ENCODE data around the gene NDUFC2. TPM values are rescaled to one million over a fixed set of nuclear protein-coding genes. Genes with fewer than 3 reads are reported as not detected.

The NDUFC2 gene
- total and polyA plus RNA-seq, 4 donors, result 55.7 to 190 (median 171) TPM

DNA sequence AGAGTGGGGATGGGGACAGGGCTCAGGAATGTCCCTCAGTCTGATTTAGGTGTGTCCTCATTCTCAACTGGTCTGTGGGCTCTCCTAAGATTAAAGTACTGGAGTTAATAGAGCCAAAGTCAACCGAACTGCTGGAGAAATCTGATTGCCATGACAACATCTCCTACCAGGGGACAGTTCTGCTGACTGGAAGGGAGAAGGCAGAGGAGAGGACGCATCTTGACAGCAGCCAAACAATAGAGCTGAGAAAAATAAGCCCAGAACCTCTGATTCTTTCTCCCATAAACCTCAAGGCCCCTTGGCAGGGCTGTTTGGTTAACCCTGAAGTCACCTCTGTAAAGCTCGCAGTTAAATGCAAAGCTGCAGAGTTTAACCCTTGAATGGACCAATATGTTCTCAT lies 59.4 kb downstream of the NDUFC2 start:
- H3K27ac ChIP-seq (ENCODE audit: low read depth in 1 of 2, low read length in 1 of 2), result no peak overlapping the region
- no peak overlapping the region for H3K4me3 ChIP-seq

DNA sequence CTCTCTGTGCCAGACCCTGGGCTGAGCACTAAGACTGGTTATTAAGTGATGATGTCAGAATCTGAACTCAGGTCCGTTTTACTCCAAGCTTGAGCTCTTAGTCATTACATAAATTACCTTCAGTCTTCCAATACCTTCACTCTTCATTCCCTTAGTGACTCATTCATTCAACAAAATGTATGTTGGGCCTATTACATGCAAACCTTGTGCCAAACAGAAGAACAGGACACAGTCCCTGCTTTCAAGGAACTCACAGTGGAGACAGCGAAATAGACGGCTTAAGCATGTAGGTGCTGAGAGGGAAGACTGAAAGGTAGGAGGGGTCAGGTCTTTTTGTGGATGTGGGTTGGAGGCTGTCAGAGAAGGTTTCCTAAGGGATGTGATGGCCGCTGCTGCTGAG lies 59.9 kb downstream of the NDUFC2 start:
- no peaks in the 10 kb centered on the region for H3K27me3 ChIP-seq (ENCODE audit: control insufficient read depth in 3 of 3, insufficient read depth in 3 of 3, low read length in 2 of 3)
- no peak overlapping the region for H3K4me3 ChIP-seq
- no peak overlapping the region for H3K9ac ChIP-seq (ENCODE audit: insufficient read depth in 1 of 2, low read length in 2 of 2)
- ATAC-seq (ENCODE audit: insufficient read depth, low FRiP score), result no peak
- 57 to 59% methylated on average over 4 of the region's 4 CpGs for WGBS, 2 donors
- H3K4me1 ChIP-seq (ENCODE audit: control insufficient read depth in 5 of 5, insufficient read depth in 5 of 5, low read length in 5 of 5), result peaks cover 0 to 28% (median 5%) of the 10 kb centered on the region in 5 donors
- no peak overlapping the region for H3K27ac ChIP-seq (ENCODE audit: low read depth in 1 of 2, low read length in 1 of 2)
- DNase-seq, result no peak
- H3K36me3 ChIP-seq (ENCODE audit: control insufficient read depth in 4 of 4, insufficient read depth in 4 of 4, low read length in 4 of 4), result peaks cover 0 to 18% (median 4%) of the 10 kb centered on the region in 4 donors
- no peaks in the 10 kb centered on the region for H3K9me3 ChIP-seq (ENCODE audit: control insufficient read depth in 4 of 4, insufficient read depth in 3 of 4, low read length in 3 of 4)
- TF ChIP-seq, protein P1, sequence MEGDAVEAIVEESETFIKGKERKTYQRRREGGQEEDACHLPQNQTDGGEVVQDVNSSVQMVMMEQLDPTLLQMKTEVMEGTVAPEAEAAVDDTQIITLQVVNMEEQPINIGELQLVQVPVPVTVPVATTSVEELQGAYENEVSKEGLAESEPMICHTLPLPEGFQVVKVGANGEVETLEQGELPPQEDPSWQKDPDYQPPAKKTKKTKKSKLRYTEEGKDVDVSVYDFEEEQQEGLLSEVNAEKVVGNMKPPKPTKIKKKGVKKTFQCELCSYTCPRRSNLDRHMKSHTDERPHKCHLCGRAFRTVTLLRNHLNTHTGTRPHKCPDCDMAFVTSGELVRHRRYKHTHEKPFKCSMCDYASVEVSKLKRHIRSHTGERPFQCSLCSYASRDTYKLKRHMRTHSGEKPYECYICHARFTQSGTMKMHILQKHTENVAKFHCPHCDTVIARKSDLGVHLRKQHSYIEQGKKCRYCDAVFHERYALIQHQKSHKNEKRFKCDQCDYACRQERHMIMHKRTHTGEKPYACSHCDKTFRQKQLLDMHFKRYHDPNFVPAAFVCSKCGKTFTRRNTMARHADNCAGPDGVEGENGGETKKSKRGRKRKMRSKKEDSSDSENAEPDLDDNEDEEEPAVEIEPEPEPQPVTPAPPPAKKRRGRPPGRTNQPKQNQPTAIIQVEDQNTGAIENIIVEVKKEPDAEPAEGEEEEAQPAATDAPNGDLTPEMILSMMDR (IDR thresholded peaks at IDR 0.05; ENCODE audit: control extremely low read depth, extremely low read depth), result no peak

More for the DNA sequence above, 59.4 kb downstream of the NDUFC2 start:
- Histone ChIP-seq H3K9ac (ENCODE audit: insufficient read depth in 1 of 2, low read length in 2 of 2) (no peak overlapping the region), H3K36me3 (ENCODE audit: control insufficient read depth in 4 of 4, insufficient read depth in 4 of 4, low read length in 4 of 4) (peaks cover 0 to 17% (median 4%) of the 10 kb centered on the region in 4 donors), H3K9me3 (ENCODE audit: control insufficient read depth in 4 of 4, insufficient read depth in 3 of 4, low read length in 3 of 4) (no peaks in the 10 kb centered on the region), H3K4me1 (ENCODE audit: control insufficient read depth in 5 of 5, insufficient read depth in 5 of 5, low read length in 5 of 5) (peaks cover 0 to 28% (median 5%) of the 10 kb centered on the region in 5 donors), H3K27me3 (ENCODE audit: control insufficient read depth in 3 of 3, insufficient read depth in 3 of 3, low read length in 2 of 3) (no peaks in the 10 kb centered on the region)
- DNase-seq (peak in 2 of 3 donors; percentile 31 to 53), ATAC-seq (ENCODE audit: insufficient read depth, low FRiP score) (no peak)
- TF ChIP-seq, protein P1 (IDR thresholded peaks at IDR 0.05; ENCODE audit: control extremely low read depth, extremely low read depth), result no peak
- 54% methylated on average over 3 of the region's 3 CpGs for WGBS, 2 donors

Other genes with a start within 250 kb of the NDUFC2 start
- 10 to 100 TPM; 29.3 to 56.2 TPM for gene INTS4, start 85.2 kb downstream of the NDUFC2 start, total RNA-seq
- gene INTS4, start 85.2 kb downstream of the NDUFC2 start, polyA plus RNA-seq, result 10 to 100 TPM; 15.8 to 16.4 TPM
- 10 to 100 TPM in 1 of 2 donors, 1 to 10 TPM in 1; 6.4 to 21.3 TPM for gene KCTD14, start 56.6 kb downstream of the NDUFC2 start, total RNA-seq
- gene KCTD14, start 56.6 kb downstream of the NDUFC2 start, polyA plus RNA-seq, result 10 to 100 TPM; 14.8 to 24.0 TPM
- gene THRSP, start 16.0 kb downstream of the NDUFC2 start, total RNA-seq, result not detected
- gene THRSP, start 16.0 kb downstream of the NDUFC2 start, polyA plus RNA-seq, result under 1 TPM; 0.03 to 0.12 TPM
- 10 to 100 TPM; 34.8 to 36.2 TPM for gene ALG8, start 59.8 kb upstream of the NDUFC2 start, total RNA-seq
- 10 to 100 TPM; 25.1 to 62.8 TPM for gene ALG8, start 59.8 kb upstream of the NDUFC2 start, polyA plus RNA-seq
- 10 to 100 TPM in 1 of 2 donors, 1 to 10 TPM in 1; 8.9 to 10.8 TPM for gene KCTD21, start 108.8 kb upstream of the NDUFC2 start, total RNA-seq
- 1 to 10 TPM; 4.1 to 6.1 TPM for gene KCTD21, start 108.8 kb upstream of the NDUFC2 start, polyA plus RNA-seq
- gene USP35, start 109.1 kb upstream of the NDUFC2 start, total RNA-seq, result 1 to 10 TPM; 4.9 to 9.6 TPM
- gene USP35, start 109.1 kb upstream of the NDUFC2 start, polyA plus RNA-seq, result 1 to 10 TPM; 4.9 to 6.2 TPM

Data from lung (tissue), 12 donors.